Stimulated activated naive CD4-positive, alpha-beta T cell treated with Interleukin-2 at 50 U/mL for 16 hours (primary cell): Measurements from ENCODE around the gene RPTOR.

Experiments
- DNase-seq: peaks from one replicate; lab custom pipeline; 2025; lab: John Stamatoyannopoulos, UW

Gene RPTOR

DNA sequence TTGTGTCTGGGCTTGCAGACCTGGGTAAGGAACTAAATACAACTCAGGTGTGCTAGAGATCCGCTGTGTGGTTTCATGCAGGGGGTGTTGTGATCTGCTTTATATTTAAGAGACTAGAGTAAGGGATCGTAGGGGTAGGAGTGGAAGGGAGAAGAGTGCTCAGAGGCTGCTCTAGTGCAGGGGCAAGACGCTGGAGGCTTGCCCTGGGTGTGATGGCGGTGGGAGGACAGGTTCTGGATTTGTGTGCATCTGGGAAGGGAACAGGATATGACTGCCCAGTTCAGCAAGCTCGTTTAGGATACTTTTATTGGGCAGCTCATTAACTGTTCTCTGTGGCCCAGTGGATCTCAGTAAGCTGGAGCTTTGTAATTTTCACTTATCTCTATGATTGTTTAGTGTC lies 47.6 kb downstream of the RPTOR start:
- no peak for DNase-seq

DNA sequence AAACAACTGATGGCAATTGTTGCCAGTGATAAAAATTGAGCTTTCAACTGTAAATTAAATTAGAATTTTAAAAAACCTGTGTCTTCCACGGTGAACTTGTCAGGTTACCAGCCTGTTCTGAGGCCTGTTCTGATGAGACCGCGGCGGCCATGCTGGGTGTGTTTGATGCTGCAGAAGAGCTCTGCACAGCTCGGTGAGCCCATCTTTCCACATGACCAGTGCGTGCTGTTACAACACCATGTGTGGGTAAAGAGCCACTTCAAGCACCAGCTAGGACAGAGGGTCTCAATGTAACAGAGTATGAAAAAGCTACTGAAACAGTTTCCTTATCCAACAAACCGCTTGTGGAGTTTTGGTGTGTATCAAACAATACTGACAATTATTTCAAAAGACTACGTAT lies 48.5 kb downstream of the RPTOR start:
- DNase-seq, result no peak

DNA sequence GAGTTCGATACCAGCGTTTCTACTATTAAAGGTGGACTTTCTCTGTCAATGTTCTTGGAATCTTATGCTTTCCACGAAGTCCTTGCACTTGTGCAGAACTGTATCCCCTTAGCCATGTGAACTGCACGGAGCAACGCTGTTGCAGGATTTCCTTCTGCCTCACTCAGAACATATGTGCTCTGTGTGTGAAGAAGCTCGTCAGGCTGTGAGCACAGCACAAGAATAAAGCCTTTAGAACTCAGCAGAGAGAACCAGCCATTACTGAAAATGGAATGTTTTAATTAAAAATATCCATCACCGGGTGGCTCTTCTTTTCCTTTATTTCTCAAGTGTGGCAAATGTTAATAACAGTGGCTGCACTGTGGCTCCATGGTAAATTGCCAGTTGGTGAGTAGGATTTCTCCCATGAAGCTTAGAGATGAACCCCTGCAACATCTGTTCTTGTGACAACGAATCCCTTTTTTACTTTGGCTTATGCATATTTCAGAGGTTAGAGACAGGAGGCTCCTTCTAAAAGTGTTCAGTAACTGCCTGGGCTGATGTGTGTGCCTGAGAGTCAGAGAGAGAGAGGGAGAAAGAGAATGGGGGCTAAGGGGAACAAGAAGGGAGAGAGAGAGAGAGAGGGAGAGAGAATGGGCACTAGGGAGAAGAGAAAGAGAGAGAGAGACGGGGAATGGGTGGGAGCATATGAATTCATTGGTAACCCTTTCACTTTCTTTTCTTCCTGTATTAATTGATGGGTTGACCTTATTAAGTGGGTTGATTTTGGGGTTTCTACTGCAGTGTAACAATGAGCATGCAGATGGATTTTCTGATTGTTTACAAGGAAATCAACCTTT lies 50.0 kb downstream of the RPTOR start:
- no peak for DNase-seq

DNA sequence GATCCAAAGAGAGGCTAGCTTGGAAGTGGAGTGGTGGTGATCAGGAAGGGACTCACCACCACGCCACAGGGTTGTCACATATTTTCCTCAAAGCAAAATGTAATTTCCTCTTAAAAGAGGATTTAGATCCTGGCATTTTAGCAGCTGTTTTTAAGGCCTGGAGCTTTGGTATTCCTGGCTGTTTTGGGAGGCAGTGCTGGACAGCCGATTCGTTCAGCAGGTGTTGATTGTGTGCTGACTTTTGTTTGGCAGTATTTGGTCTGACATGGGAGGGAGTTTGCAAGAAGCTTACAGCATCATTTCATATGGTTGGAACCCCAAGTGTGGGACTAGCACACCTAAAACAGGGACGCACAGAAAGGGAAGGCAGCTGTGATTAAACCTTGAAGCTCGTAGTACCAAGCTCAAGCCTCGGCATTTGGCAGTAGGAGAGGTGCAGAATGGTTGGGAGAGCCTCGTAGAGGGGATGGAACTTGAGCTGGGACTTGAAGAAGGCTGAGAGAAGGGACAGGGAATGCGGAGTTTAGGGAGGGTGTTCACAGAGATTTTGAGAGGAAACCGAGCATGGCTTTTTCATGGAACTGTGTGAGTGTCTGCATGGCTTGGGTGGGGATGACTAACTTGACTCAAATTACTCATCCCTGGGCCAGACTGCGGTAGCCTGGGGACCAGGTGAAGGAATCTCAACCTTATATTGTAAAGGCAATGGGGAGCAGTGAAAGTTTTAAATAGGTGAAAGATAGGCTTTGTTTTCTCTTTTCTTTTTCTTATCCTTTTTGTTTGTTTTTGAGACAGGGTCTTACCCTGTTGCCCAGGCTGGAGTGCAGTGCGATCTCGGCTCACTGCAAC lies 52.3 kb downstream of the RPTOR start:
- DNase-seq, result peak; percentile 7

DNA sequence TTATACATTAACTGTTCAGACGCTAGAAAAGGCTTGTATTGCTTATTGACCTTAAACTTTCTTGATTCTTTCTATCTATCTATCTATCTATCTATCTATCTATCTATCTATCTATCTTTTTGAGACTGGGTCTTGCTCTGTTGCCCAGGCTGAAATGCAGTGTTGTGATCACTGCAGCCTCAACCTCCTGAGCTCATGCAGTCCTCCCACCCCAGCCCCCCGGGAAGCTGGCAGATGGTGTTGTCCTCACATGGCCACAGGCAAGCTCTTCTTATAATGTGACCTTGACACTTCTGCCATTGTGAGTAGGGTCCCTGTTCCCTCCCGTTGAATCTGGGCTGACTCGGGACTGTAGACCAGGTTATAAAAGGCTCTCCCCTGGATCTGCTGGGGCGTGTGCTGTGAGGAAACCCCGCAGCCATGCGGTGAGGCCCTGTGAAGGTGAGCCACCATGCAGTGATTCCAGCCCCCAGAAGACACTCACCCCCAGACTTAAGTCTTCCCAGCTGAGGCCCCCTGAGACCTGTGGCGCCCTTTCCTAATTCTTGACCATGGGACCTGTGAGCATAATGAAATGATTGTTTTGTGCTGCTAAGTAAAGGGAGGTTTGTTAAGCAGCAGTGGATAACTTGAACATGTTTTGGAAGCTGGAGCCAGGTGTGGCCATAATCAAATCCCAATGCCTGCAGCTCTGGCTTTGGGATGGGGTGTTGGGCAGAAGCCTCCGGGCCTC lies 54.3 kb downstream of the RPTOR start:
- DNase-seq, result no peak

DNA sequence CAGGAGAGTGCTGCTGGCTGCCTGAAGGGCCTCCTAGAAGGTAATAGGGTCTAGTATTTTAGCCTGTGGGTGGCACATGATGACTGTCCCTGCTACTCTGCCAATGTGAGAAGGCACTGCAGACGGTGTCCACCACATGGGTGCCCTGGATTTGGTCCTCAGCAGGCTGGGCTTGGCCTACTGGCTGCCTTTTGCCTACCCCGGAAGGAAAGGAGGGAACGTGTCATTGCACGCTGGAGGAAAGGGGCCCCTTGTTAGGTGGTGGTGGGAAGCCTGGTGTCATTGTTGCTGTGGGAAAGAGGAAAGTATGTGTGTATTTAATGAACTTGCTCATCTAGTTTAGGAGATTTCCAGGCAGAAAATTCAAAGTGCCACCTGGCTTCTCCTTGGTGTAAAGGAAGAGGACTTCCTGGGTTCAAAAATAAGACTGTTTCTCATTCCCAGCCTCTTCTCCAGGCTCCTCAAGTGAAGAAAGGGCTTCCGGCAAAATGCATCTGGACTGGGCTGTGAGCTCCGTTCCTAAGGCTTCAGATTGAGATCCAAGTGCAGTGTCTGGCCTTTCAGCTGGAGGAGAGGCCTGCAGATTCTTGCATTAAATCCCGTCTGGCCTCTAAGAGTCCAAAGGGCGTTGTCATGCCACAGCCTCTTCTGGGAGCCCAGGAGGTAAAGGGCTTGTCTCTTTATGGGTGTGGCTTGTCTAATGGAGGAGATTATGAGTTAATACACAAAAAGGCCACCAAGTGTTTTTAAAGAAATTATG lies 55.1 kb downstream of the RPTOR start:
- DNase-seq, result no peak

DNA sequence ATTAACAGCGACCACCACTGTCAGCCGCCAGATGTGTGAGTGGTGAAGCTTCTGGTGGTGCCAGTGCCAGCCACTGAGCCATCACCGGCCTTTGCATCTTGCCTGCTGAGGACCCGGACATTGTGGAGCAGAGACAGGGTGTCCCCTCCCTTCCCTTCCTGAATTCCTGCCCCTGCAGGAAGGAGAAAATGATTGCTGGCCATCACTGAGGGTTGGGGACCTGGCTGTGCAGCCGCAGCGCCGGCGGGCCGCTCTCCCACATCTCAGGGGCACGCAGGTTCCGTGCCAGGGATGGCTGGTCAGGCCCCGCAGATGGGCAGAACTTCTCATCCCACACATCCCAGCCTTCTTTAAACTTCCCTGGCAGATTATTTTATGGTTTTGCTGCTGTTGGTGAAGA lies 56.5 kb downstream of the RPTOR start:
- DNase-seq, result no peak

DNA sequence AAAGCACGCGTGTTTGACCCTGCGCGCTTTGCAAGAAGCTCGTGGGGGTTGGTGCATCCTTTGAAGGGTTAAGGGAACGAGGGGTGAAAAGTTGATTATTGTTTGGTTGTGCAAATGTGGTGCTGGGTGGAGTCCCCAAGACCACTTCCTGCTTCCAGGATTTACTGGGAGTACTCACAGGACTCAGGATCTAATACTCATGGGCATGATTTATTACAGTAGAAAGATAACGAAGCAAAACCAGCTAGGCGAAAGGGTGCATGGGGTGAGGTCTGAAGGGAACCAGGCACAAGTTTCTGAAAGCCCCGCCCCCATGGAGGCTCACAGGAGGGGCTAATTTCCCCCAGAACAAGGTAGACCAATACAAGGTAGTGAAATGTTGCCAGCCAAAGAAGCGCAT lies 58.8 kb downstream of the RPTOR start:
- no peak for DNase-seq

DNA sequence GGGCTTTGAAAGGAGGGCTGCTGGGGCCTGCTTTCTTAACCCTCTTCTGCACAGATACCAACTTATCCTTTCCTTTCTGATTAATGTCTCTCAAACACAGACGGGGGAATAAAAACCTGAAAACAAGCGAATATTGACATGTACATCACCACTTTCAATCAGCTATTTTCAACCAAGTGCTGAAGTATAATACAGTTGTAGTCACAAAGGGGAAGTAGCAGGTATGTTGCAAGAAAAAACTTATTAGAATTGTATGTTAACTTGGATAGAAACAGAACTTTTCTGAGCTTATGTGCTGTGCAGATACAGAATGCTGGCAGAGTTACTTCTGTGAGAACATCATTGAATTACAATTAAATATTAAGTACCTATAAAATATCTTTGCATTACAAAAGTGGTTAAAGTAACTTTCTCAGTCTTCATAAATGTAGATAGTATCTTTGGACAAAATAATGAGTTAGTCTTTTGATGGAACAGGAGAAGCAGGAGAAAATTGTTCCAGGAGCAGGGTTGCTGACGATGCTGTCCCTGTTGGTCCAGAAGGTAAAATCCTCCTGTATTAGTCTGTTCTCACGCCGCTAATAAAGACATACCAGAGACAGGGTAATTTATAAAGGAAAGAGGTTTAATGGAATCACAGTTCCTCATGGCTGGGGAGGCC lies 59.5 kb downstream of the RPTOR start:
- DNase-seq, result no peak

DNA sequence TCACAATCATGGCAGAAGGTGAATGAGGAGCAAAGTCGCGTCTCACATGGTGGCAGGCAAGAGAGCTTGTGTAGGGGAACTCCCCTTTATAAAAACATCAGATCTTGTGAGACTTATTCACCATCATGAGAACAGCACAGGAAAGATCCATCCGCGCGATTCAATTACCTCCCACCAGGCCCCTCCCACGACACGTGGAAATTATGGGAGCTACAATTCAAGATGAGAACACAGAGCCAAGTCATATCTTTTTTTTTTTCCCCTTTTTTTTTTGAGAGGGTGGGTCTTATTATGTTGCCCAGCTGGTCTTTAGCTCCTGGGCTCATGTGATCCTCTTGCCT lies 60.0 kb downstream of the RPTOR start:
- peak; percentile 11 for DNase-seq

DNA sequence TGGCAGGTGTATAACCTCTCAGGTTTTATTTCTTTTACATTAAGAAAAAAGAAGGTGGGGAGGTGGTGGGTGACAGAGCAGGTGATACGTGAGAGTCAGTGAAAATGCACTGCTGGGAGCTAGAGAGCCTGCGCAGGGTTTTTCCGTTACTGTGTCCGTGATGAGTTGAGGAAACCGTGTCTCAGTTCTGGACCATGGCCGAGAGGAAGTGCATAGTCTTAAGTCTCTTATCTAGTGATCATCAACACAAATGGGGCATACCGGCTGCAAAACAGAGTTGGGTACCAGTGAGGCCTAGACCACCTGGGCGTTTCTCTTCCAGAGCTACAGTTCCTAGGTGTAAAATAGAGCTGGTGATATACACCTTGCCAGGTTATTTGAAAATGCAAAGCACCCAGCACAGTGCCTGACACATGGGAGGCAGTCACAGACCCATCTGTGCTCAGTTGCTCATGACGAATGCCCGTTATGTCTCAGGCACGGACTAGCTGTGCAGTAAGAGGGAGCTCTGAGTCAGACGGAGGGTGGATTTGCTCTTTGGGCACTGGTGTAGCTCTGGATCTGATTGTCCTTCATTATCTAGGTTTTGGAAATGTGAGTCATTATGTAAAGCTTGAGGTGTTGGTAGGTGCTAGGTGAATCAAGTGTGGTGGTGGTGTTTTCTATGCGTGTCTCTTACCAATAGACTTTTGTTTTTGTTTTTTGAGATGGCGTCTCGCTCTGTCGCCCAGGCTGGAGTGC lies 60.9 kb downstream of the RPTOR start:
- peak; percentile 82 for DNase-seq

DNA sequence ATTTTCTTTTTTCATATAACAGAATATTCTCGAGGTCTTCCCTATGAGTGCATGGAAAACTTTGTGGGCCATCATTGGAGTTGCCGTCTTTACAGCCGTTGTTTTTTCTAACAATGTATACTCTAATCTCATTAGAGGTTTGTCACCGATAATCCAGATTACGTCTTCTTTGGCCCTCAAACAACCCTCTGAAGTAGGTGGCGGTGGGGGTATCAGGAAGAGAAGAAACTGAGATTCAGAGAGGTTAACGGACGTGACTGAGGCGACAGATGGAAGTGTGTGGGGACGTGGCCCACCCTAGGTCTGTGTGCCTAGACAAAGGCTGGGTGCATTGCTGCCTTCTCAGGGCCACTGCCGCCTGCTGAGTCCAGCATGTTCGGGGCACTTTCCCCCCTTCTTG lies 63.7 kb downstream of the RPTOR start:
- no peak for DNase-seq

DNA sequence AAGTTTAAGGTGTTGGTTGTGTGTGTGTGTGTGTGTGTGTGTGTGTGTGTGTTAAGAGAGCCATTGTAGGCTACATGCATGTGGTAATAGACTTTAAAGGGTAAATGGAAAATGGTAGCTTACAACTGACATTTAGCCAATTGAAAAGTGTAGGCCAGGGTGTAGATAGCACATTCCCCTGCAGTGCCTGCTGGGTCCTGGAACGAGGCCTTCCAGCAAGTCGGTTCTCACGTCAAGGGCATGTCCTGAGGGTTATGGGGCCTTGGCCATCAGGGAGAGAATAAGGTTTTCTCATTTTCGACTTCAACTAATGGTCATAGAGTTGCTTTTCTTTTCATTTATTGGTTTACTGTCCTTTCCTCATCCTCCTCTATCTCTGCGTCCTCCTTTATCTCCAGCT lies 65.1 kb downstream of the RPTOR start:
- DNase-seq, result no peak

DNA sequence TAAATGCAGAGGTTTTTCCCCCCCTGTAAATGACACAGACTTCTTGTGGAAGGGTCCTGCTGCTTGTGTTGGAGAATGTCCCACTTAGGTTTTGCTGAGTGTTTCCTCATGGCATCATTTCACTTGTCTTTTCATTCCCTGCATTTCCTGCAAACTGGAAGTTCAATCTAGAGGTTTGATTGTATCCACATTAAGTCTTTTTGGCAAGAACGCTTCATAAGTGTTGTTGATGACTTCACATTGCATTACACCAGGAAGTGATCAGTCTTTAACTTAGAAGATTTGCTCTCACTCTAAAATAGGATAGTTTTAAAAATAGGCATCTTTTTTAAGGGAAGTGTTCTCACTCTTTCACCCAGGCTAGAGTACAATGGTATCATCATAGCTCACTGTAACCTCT lies 67.2 kb downstream of the RPTOR start:
- no peak for DNase-seq

DNA sequence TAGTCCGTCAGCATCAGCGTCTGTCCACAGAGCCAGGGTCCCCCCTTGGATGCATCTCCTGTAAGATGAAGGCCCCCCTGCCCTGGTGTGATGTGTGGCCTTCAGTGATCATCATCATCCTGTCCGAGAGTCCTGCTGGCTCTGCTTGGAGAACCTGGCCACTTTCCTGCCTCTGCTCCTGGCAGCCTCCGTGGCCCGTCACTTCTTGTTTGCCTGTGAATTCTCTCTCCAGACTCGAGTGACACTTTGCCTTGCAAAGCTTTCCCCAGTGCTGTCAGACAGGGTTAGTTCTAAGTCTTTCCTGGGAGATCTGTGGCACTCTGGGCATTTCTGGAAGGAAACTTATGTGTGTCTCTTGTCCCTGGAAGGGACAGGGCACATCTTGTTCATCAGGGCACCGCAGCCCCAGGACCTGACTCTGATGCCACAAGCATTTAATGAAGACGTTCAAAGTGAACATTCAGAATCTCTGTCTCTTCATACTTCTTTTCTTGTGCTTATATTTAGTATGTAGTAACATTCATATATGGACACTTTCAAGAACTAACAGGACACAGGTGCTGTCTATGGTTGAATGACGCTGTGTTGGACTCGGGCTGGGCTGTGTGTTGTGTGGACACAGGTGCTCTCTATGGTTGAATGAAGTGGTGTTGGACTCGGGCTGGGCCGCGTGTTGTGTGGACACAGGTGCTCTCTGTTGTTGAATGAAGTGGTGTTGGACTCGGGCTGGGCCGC lies 68.5 kb downstream of the RPTOR start:
- DNase-seq, result no peak

DNA sequence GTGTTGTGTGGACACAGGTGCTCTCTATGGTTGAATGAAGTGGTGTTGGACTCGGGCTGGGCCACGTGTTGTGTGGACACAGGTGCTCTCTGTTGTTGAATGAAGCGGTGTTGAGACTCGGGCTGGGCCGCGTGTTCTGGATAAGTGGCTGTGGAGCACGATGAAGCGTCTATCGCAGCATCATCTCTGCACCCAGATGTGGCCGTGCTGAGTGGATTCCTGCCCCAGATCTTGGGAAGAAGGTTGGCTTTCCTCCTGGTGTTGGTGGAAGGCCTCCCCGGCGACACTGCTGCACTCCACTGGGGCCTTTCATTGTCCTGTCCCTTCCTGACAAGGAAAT lies 69.1 kb downstream of the RPTOR start:
- DNase-seq, result no peak

DNA sequence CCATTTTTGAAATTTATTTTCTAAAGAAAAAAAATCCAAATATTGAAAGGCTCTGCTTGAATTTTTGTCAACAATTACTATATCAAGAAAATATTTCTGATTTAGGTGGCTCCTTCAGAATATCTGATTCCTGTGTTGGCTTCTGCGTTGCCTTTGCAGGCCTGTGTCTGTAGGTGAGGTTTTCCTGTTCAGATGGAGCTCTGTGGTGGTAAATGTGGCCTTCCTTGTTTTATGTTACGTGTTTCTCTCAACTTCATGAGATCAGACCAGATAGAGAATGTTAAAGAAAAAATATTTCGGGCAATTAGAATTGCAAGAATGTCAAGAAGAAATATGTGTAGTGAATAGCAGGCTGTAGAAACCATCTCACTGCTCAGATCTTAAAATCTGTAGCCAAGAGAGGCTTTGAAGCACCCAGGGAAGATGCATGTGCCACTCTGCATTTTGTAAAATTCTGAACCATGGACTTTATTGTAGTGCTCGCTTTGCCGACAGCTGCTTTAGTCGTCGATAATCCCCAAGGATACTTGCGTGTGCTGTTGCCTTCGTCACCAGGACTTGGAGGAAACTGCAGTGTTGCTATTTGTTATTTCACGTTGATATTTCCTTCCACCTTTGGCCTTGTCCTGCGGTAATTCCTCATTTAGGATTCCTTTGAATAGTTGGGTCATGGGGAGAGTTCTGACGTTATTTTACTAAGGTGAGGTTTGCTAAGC lies 69.9 kb downstream of the RPTOR start:
- no peak for DNase-seq

DNA sequence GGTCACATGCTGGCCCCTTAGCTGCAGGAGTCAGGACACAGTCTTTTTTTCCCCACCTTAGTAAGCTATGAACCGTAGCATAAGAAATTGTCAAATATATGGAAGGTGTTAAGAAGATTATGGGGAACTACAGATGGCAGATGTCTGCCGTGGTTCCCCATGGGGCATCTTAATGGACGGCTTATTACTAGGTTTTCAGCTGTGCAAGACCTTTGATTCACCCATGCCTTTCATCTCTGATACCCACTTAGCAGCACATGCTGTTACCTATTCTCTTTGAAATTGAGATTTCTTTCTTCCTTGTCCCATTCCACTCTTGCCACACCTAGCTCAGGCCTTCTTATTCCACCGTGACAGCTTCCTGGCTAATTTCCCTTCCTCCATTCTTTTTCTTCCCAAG lies 70.7 kb downstream of the RPTOR start:
- no peak for DNase-seq

DNA sequence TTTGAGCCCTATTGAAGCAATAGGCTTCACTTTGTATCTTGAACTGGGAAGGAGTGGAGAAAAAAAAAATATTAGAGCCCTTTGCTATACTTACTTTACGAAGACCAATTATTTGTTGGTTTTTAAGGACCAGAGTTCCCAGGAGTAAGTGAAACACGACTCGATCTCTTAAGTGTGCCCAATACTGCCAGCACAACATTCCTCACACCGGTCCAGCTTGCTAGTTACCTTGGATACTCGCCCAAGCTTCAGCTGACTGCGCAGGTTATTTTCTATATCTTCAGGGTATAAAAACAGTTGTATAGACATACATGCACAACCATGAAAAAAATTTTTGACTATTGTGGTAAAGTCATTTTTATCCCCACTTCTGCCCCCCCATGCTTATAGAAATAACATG lies 72.1 kb downstream of the RPTOR start:
- DNase-seq, result no peak

DNA sequence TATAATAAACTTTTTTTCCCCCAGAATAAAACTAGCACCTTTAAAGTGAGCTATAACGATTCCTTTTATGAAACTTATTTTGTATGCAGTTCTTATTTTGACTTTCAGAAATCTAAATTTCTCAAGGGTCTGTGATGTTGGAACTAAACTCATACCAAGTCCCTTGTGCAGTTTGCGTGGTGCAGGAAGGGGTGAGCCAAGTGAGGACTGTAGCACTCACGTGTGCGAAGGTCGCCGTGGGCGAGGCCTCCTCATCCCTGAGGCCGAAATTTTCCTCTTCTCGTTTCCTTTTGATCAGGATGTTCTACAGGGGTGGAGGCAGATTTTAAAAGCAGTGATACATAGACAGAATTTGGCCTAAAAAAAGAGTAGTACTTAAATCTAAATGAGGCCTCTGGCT lies 73.7 kb downstream of the RPTOR start:
- DNase-seq, result peak; percentile 3
